Measurements from ENCODE around the gene ANO7.

The ANO7 gene

DNA sequence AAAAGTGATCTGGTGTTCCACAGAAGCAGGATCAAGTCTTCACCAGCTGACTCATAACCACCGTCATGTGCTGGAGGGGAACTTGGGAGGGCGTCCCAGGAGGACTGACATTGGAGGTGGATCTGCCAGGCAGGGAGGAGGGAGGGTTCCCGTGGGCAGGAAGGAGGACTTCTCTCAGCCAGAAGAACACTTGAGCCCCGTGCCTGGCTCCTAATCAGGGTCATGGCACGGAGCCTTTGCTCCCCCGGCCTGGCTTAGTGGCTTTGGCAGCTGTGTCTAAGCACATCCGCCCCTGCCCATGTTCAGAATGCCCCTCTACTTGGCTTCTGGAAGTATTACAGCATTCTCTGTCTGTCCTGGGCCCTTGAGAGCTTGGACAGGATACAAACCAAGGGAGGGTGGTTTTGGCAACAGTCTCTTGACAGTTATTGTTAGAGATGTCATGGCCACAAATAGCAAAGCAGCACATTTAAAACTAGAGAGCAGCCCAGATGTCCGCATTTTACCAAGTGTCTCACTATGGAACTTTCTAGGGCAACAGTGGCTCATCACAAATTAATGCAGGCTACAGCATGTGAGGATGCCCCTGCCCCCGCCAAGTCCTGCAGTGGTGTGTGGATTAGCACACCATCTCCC lies 26.7 kb upstream of the ANO7 start:
- CTCF ChIA-PET: no interaction called here
- DNase-seq (ENCODE audit: low read depth, low spot score): peak; percentile 40
- TF ChIP-seq, protein P1, sequence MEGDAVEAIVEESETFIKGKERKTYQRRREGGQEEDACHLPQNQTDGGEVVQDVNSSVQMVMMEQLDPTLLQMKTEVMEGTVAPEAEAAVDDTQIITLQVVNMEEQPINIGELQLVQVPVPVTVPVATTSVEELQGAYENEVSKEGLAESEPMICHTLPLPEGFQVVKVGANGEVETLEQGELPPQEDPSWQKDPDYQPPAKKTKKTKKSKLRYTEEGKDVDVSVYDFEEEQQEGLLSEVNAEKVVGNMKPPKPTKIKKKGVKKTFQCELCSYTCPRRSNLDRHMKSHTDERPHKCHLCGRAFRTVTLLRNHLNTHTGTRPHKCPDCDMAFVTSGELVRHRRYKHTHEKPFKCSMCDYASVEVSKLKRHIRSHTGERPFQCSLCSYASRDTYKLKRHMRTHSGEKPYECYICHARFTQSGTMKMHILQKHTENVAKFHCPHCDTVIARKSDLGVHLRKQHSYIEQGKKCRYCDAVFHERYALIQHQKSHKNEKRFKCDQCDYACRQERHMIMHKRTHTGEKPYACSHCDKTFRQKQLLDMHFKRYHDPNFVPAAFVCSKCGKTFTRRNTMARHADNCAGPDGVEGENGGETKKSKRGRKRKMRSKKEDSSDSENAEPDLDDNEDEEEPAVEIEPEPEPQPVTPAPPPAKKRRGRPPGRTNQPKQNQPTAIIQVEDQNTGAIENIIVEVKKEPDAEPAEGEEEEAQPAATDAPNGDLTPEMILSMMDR (IDR thresholded peaks at IDR 0.05; ENCODE audit: insufficient read depth, low read length, missing control alignments): no peak
- H3K4me3 ChIP-seq (ENCODE audit: low read depth, low read length): no peak overlapping the region
- POLR2A ChIA-PET: no interaction called here

GRCh38 chr2:241163601-241164118 lies 24.8 kb upstream of the ANO7 start:
- POLR2A ChIA-PET: no interaction called here
- CTCF ChIA-PET: no interaction called here
- no peak for DNase-seq (ENCODE audit: low read depth, low spot score)

GRCh38 chr2:241168366-241168765 lies 20.1 kb upstream of the ANO7 start:
- no peak overlapping the region for H3K4me3 ChIP-seq (ENCODE audit: low read depth, low read length)
- no peak for DNase-seq (ENCODE audit: low read depth, low spot score)
- ChIA-PET POLR2A (no interaction called here), CTCF (interaction anchor here (1.2 kb wide), 1 partner anchor 15 kb away, joined by 3 read pairs; no protein-coding TSS in a partner anchor)
- TF ChIP-seq, protein P1 (IDR thresholded peaks at IDR 0.05; ENCODE audit: insufficient read depth, low read length, missing control alignments): no peak

More at GRCh38 chr2:241163601-241164118, 24.8 kb upstream of the ANO7 start:
- TF ChIP-seq, protein P1 (IDR thresholded peaks at IDR 0.05; ENCODE audit: insufficient read depth, low read length, missing control alignments): no peak
- H3K4me3 ChIP-seq (ENCODE audit: low read depth, low read length): no peak overlapping the region

GRCh38 chr2:241173557-241173956 lies 14.9 kb upstream of the ANO7 start:
- ChIA-PET POLR2A (no interaction called here), CTCF (interaction anchor here (2.1 kb wide), 1 partner anchor 11 kb away, joined by 6 read pairs; no protein-coding TSS in a partner anchor)
- no peak overlapping the region for H3K4me3 ChIP-seq (ENCODE audit: low read depth, low read length)
- TF ChIP-seq, protein P1 (IDR thresholded peaks at IDR 0.05; ENCODE audit: insufficient read depth, low read length, missing control alignments): no peak
- DNase-seq (ENCODE audit: low read depth, low spot score): no peak

DNA sequence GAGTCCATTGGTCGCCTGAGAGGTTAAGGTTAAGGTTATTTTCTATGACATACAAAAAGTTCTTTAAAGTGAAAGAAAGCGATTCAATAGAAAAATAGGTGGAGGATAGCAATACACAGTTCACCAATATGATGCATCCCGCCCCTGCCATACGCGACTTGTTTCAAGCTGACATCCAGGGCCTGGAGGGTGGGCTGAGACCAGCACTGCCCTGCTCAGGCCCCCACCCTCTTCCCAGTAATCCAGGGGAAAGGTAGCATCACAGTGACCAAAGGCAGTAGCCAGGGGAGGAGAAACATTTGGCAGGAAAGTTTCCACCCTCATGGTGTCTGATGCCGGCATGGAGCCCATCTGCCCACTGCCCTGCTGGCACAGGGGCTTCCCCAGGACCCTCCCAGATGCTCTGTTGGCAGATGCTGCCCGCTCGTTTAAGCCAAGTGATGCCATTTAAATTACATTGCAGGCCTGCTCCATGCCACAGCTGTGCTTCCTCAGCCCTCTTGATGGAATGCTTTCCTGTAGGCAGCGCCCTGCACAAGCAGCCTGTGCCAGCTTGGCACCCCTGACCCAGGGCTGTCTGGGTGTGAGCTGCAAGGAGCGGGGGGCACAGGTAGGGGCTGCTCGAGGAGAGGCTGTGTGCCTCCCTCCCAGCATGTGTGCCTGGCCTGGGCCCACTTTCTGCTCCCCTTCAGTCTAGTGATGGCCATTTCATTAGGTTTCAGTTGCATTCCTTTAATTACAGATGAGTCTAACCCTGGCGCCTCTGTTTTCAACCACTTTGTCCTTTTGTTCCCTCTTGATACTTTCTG lies 10.7 kb upstream of the ANO7 start:
- POLR2A ChIA-PET: interaction anchor here (0.6 kb wide), 1 partner anchor 510 kb away, joined by 3 read pairs; no protein-coding TSS in a partner anchor
- H3K4me3 ChIP-seq (ENCODE audit: low read depth, low read length): no peak overlapping the region
- TF ChIP-seq, protein P1 (IDR thresholded peaks at IDR 0.05; ENCODE audit: insufficient read depth, low read length, missing control alignments): no peak
- CTCF ChIA-PET: no interaction called here
- DNase-seq (ENCODE audit: low read depth, low spot score): no peak

GRCh38 chr2:241178961-241179360 lies 9.5 kb upstream of the ANO7 start:
- CTCF ChIA-PET: no interaction called here
- TF ChIP-seq, protein P1 (IDR thresholded peaks at IDR 0.05; ENCODE audit: insufficient read depth, low read length, missing control alignments): no peak
- DNase-seq (ENCODE audit: low read depth, low spot score): no peak
- H3K4me3 ChIP-seq (ENCODE audit: low read depth, low read length): no peak overlapping the region
- POLR2A ChIA-PET: no interaction called here

Measured in AG04449 (cell line).